Right lobe of liver (tissue), 6 donors: ENCODE measurements around the gene CARF. TPM values are rescaled to one million over a fixed set of nuclear protein-coding genes. Genes with fewer than 3 reads are reported as not detected.

Experiments
- ATAC-seq, 4 donors: fragments of 200-7000 bp; cut with Tn5 transposase; one replicate each; pipeline ENCODE4 v1.9.1; 2020; ENCODE audit warnings: mild to moderate bottlenecking in 4 of 4, moderate library complexity in 4 of 4
- DNase-seq, 3 donors: peaks; one replicate each; pipeline ENCODE4 v3.0.0-alpha.2; 2020
- H3K27ac ChIP-seq, 3 donors: fragments of 200-600 bp; one replicate each; pipeline ENCODE4 v1.8.0; 2022
- H3K27me3 ChIP-seq, 2 donors: fragments of 200-600 bp; one replicate each; pipeline ENCODE4 v1.8.0; 2022
- H3K36me3 ChIP-seq, 4 donors: fragments of 200-600 bp; sonication (generic) in 1 of 4; one replicate each; pipeline versions ENCODE4 v1.5.1 to v1.8.0; 2017 to 2022; ENCODE audit warnings: control low read depth in 1 of 4
- H3K4me1 ChIP-seq, 4 donors: fragments of 200-600 bp; sonication (generic) in 1 of 4; one replicate each; pipeline versions ENCODE4 v1.5.1 to v1.8.0; 2017 to 2022; ENCODE audit warnings: control low read depth in 1 of 4
- H3K4me3 ChIP-seq, 3 donors: fragments of 200-600 bp; one replicate each; pipeline ENCODE4 v1.8.0; 2022
- H3K9me3 ChIP-seq, 4 donors: fragments of 200-600 bp; sonication (generic) in 1 of 4; one replicate each; pipeline versions ENCODE4 v1.5.1 to v1.8.0; 2017 to 2022; ENCODE audit warnings: control low read depth in 1 of 4
- CTCF ChIP-seq, 4 donors: fragments of 200-600 bp in 3 of 4; fragments of 450-650 bp in 1 of 4; IDR thresholded peaks; one replicate each; pipeline versions ENCODE4 v1.5.1 to v1.8.0; 2016 to 2022; ENCODE audit warnings: antibody characterized with exemption in 4 of 4, mild to moderate bottlenecking in 2 of 4
- POLR2A ChIP-seq: fragments of 450-650 bp; IDR thresholded peaks from one replicate; pipeline ENCODE4 v1.6.1; 2017; ENCODE audit warnings: antibody characterized with exemption, mild to moderate bottlenecking
- WGBS: methylation state at CpG from one replicate; pipeline ENCODE4 v1.1.6; 2018; ENCODE audit warnings: low coverage, low lambda C conversion rate; ENCODE audit not compliant: insufficient coverage; ENCODE audit errors: missing lambda C conversion rate; 5-methylcytosine and 5-hydroxymethylcytosine counted together
- intact Hi-C, 2 donors: fragments of 100-400 bp; cut with DNase I; formaldehyde crosslinking; loops; one replicate each; pipeline versions ENCODE4 v1.11.2 to v1.14.1; 2022
- total RNA-seq, 6 experiments: library from RNA; depleted of rRNA in 2 of 6; stranded (reverse); fragments of >200 nt in 2 of 6; fragmentation: NEBNext Ultra II Directional in 3 of 6; extraction: Animal tissue kit (Norgen Biotek cat#: 25700) in 3 of 6; gene quantifications; one replicate each; pipeline versions ENCODE4 v1.1.0 to v1.2.4, GENCODE V29; 2016 to 2023
- donor health status: DM: no; HTN: yes; CAD: no.
- donor health status: DM: no; HTN: no; CAD: no.
- donor health status: DM: no; HTN: no; CAD: no.
- donor health status: DM: no; HTN: yes; CAD: no.
- donor health status: DM: no; HTN: yes; CAD: no.

Gene CARF
- total RNA-seq, 6 experiments from 2014 or later = 3.0 to 6.9 (median 4.3) TPM

- ATAC-seq (peak in 1 of 4 donors; percentile 15), DNase-seq (no peak)
- Histone ChIP-seq H3K4me3 (no peak overlapping the region), H3K27ac (peak overlapping the region in 1 of 3 donors; percentile 32), H3K27me3 (no peaks in the 10 kb centered on the region), H3K9me3 (no peaks in the 10 kb centered on the region), H3K36me3 (no peaks in the 10 kb centered on the region), H3K4me1 (peaks cover 0 to 25% (median 8%) of the 10 kb centered on the region in 4 donors)
- WGBS = 53% methylated on average over 4 of the region's 4 CpGs
- intact Hi-C loops = no loop called here
- TF ChIP-seq POLR2A (no peak), CTCF (IDR thresholded peaks at IDR 0.05) (no peak)
Observed at GRCh38 chr2:203021991-203022390, 109.9 kb downstream of the CARF start.

- whole genome bisulfite sequencing = 83% methylated on average over 1 of the region's 1 CpG
- H3K4me3 ChIP-seq = no peak overlapping the region
- TF ChIP-seq CTCF (IDR thresholded peaks at IDR 0.05) (no peak), POLR2A (no peak)
- H3K36me3 ChIP-seq = no peaks in the 10 kb centered on the region
- DNase-seq (no peak), ATAC-seq (peak in 2 of 4 donors; percentile 20 to 73)
- intact Hi-C loops = no loop called here
- peak overlapping the region in 2 of 3 donors; percentile 1 to 37 for H3K27ac ChIP-seq
- H3K4me1 ChIP-seq = peaks cover 0 to 18% (median 4%) of the 10 kb centered on the region in 4 donors
- H3K9me3 ChIP-seq = no peaks in the 10 kb centered on the region
- H3K27me3 ChIP-seq = no peaks in the 10 kb centered on the region
Observed at GRCh38 chr2:203022751-203023150, 110.7 kb downstream of the CARF start.

GRCh38 chr2:203025592-203025991 lies 113.5 kb downstream of the CARF start:
- intact Hi-C loops = no loop called here
- no peak for DNase-seq
- Histone ChIP-seq H3K27ac (no peak overlapping the region), H3K36me3 (no peaks in the 10 kb centered on the region), H3K4me3 (no peak overlapping the region), H3K27me3 (no peaks in the 10 kb centered on the region), H3K9me3 (no peaks in the 10 kb centered on the region), H3K4me1 (peaks cover 0 to under 1% (median 0%) of the 10 kb centered on the region in 4 donors)
- peak; percentile 19 to 63 (median 41) for ATAC-seq
- TF ChIP-seq POLR2A (no peak), CTCF (IDR thresholded peaks at IDR 0.05) (no peak)

GRCh38 chr2:203030545-203030944 lies 118.5 kb downstream of the CARF start:
- peaks cover 0 to 3% (median under 1%) of the 10 kb centered on the region in 4 donors for H3K4me1 ChIP-seq
- H3K36me3 ChIP-seq = no peaks in the 10 kb centered on the region
- H3K27me3 ChIP-seq = no peaks in the 10 kb centered on the region
- H3K9me3 ChIP-seq = no peaks in the 10 kb centered on the region
- DNase-seq (no peak), ATAC-seq (no peak)
- H3K27ac ChIP-seq = no peak overlapping the region
- TF ChIP-seq POLR2A (no peak), CTCF (IDR thresholded peaks at IDR 0.05) (no peak)
- WGBS = 96% methylated on average over 2 of the region's 2 CpGs
- intact Hi-C loops = no loop called here
- H3K4me3 ChIP-seq = no peak overlapping the region

GRCh38 chr2:203030991-203031390 lies 118.9 kb downstream of the CARF start:
- no peak for ATAC-seq
- H3K4me3 ChIP-seq = no peak overlapping the region
- WGBS = 78% methylated on average over 5 of the region's 5 CpGs
- no peaks in the 10 kb centered on the region for H3K9me3 ChIP-seq
- no peaks in the 10 kb centered on the region for H3K27me3 ChIP-seq
- H3K4me1 ChIP-seq = peaks cover 0 to 7% (median 3%) of the 10 kb centered on the region in 4 donors
- no peak for DNase-seq
- no peaks in the 10 kb centered on the region for H3K36me3 ChIP-seq
- no peak for TF ChIP-seq CTCF (IDR thresholded peaks at IDR 0.05)
- no peak for TF ChIP-seq POLR2A
- no peak overlapping the region for H3K27ac ChIP-seq
- intact Hi-C loops = no loop called here
